CD4-positive, alpha-beta T cell treated with Interleukin-15 for 4 hours (primary cell): ENCODE measurements around the gene ALDH8A1.

Source experiments
- DNase-seq: peaks from one replicate; pipeline ENCODE4 v3.0.0-alpha.2; 2020; ENCODE audit warnings: low spot score

Gene ALDH8A1, protein sequence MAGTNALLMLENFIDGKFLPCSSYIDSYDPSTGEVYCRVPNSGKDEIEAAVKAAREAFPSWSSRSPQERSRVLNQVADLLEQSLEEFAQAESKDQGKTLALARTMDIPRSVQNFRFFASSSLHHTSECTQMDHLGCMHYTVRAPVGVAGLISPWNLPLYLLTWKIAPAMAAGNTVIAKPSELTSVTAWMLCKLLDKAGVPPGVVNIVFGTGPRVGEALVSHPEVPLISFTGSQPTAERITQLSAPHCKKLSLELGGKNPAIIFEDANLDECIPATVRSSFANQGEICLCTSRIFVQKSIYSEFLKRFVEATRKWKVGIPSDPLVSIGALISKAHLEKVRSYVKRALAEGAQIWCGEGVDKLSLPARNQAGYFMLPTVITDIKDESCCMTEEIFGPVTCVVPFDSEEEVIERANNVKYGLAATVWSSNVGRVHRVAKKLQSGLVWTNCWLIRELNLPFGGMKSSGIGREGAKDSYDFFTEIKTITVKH

DNA sequence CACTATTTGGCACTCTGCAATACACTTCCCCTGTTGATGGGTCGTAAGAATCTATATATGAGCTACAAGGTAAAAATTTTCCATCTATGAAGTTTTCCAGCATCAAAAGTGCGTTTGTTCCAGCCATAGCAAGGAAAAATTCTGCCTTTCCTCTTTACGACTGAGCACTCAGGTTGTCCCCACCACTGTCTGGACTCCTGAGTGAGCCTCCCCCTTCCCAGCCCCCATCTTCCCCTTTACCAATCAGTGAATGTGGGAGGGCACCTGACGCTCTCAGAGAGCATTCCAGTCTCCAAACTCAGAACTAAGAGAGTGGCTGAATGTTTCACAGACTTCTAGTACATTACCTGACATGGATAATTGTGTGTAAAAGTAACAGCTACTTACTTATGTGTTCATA is at the start of gene ALDH8A1:
ALDH8A1 (minus strand) TSS at position 175 of the 400 bp plus-strand sequence; CDS start at position 127, 48 bp downstream.
- DNase-seq: no peak

DNA sequence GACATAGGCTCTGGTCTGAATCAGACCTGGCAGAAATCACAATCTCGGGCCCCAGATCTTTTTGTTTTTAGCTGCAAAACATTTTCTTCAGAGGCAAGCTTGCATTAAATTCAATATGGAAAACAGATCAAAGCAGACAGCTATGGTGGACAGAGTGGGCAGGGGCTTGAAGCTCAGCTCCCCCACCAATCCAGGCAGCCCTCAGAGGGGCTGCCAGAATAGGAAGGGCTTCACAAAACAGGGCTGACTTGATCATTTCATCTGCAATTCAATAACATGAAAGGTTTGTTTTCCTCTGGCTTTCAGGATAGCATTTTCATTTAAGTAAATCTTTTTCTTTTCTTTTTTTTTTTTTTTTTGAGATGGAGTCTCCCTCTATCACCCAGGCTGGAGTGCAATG is 49.2 kb upstream of the ALDH8A1 start:
- DNase-seq: no peak

DNA sequence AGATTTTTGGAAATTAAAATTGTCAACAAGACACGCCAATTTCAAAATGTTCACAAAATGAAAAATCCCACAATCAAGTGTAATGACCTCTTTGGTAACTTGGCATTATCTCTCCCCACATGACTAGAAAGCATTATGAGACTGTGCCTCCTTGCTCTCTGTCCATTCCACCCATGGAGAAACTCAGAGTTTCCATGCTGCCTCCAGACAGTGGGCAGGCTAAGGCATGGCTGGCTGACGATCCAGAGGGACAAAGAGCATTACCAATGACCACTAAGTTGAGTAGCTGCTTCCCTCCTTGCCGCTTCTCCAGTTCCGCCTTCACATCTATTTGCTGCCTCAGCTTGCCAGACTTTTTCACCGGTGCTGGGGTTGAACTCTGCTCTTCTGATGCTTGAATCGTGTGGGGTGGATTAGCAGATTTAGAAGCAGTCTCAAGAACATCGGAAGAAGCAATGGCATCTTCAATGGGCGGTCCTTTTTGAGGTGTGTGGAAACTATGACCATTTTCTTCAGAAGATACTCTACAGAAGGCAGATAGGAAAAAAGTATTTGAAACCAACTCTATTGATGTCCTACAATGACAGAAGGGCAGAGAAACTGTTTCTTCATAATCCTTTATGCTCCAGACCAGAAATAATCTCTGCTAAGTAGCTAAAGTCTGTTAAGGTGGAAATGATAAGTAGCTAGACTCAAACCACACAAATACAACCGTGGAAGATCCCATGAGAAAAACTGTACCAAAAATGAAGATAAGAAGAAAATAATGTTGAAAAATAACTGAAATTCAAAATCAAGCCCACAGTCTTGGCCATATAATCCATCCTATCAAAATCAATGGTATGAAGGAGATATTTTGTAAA is 47.5 kb upstream of the ALDH8A1 start:
- DNase-seq: no peak

DNA sequence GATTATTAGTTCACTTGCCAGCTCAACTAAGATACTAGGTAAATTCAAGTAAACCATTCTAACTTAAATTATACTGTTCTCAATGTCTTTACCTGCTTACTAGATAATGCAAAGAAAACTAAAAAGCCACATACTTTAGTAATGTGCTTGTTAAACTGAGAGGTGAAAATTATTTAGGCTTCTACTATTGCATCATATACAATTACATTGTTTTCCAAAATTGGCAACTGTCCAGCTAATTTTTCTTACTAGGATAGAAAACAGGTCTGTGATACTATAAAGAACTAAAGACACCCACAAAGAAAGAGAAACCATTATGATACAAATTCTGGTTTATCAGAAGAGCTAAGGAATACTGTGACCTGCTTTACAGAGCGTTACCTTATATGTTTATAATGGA is 45.6 kb upstream of the ALDH8A1 start:
- no peak for DNase-seq

DNA sequence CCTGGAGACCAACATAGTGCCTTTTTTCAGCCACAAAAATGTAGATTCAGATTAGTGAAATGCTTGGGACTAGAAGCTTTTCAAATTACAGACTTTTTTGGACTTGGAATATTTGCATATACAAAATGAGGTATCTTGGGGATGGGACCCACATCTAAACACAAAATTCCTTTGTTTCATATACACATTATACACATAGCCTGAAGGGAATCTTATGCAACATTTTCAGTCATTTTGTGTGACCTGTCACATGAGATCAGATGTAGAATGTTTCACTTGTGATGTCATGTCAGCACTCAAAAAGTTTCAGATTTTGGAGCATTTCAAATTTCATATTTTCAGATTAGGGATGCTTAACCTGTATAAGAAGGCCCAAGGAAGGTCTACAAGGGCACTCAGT is 44.5 kb upstream of the ALDH8A1 start:
- DNase-seq: no peak

DNA sequence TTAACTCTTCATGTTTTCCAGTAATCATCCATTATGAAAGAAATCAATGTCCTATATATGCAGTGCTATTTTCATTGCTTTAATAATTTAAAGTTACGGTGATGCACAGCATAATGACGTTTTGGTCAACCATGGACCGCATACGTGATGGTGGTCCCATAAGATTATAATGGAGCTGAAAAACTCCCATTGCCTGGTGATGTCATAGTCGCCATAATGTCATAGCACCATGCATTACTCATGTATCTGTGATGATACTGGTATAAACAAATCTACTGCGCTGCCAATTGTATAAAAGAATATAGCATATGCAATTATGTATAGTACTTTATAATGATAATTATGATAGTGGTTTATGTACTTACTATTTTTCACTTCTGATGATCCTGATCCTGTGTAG is 42.3 kb upstream of the ALDH8A1 start:
- no peak for DNase-seq

DNA sequence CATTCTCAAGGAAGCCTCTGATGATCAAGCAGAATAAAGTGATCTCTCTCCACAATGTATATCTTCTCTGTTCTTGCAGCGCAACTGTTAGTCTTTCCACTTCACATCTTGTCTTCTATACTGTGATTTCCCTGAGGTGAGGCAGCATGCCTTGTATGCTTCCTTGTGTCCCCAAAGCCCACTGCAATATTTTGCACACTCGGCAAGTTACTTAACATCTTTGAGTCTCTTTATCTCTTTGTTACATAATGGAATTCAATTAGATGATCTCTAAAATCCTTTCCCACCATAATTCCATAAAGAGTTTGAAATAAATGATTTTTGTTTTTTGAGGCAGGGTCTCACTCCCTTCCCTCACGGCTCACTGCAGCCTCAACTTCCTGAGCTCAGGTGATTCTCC is 40.4 kb upstream of the ALDH8A1 start:
- DNase-seq: no peak

DNA sequence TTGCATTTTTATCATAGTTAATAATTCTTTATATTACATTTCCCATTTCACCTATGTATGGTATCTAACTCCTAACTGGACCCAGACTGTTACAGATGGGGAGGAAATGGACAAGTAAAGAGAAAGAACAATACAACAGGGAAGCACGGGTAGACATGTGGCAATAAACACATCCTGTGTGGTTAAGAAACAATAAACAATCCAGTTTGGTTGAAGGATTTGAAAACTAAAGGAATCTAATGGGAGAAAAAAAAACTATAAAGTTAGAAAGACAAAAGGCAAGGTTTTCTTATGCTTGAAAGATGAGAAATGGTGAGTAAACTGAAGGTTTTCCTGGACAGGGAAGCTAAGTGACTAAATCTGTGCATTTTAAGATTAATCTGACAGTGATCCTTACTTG is 34.9 kb upstream of the ALDH8A1 start:
- DNase-seq: no peak

DNA sequence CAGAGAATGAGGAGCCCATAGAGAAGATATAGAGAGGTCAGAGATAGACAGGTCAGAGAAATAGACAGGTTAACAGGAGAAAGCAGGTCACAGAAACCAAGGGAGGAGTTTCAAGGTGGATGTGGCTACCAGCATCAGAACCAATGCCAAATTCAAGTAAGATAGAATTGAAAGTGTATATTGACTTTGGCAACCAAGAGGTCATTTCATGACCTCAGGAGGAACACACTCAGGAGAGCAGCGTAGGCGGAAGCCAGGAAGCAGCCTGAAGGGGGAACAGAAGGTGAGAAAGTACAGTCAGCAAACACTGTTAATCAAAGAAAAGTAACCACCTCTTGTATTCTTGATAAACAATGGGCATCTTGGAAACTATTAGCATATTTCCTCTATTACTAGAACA is 33.9 kb upstream of the ALDH8A1 start:
- no peak for DNase-seq

DNA sequence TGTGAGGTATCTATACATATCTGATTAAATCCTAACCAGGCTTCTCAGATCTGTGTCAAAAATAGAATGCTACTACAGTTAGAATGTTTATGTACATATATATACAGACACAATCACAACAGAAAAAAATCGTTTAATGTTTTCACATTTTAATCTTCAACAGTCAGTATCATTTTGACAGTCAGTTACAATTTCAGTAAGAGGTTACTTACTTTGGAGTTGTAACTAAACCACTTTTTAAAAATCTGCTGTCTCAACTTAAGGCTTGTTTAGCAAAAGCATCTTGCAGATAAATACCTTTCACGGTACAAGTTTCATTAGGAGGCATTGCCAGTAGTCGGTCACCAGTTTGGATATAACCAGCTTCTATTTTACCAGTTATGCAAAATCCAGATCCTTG is 32.3 kb upstream of the ALDH8A1 start:
- no peak for DNase-seq

DNA sequence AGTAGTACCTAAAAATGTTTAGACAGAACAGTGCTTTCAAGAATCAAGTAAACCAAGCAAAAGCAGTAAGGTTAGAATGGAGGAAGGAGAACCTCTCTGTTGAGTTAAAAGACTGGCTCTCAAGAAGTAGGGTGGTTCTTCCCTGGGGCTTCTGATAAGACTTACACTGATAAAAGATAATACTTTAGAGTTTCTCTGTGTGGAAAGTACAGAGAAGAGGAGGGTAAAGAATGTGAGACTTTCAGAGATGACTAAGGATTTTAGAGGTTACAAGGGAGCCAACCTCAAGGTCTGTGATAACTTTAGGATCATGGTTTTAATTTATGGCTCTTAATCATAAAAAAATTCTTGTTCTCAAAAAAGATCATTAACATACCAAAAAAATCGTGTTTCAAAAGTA is 30.9 kb upstream of the ALDH8A1 start:
- no peak for DNase-seq

DNA sequence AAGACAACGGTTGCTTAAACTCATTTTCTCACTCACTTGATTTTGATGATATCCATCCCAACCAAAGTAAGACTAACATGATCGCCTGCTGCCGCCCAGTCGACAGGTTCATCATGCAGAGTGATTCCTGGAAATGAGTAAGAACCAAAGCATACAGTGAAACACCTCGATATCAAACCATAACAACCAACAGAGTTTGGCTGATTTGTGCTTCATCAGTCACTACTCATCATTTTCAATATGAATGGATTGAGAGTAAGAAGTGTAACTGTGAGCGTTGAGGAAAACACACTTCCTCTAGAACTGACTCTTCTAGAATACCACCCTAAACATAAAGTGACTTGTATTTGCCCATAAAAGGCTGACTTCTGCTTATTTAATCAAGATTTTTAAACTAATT is 29.2 kb upstream of the ALDH8A1 start:
- no peak for DNase-seq

DNA sequence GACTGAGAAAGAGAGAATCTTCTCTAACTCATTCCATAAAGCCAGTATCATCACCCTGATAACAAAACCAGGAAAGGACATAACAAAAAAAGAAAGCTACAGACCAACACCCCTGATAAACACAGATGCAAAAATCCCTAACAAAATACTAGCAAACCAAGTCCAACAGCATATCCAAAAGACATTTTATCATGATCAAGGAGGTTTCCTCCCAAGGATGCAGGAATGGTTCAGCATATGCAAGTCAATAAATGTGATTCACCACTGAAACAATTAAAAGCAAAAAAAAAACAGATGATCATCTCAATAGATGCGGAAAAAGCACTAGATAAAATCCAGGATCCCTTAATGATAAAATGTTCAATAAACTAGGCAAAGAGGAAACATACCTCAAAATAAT is 24.5 kb upstream of the ALDH8A1 start:
- DNase-seq: no peak

DNA sequence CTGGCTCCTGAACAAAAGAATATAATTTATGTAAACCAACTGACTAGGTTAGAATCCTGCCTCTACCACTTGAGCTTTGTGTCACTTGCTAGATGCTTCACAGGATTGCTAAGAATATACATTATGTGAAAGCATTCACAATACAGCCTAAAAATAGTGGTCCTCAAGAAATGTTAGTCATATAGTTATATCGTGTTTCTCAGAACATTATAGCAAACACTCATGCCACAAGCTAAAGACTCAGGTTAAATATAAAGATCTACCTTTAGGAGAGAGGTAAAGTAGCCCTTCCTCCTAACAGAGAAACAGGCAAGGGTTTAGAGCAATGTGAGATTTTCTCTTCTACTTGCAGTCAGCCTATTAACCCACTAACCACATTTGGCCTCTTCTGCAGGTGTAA is 17.8 kb upstream of the ALDH8A1 start:
- no peak for DNase-seq

DNA sequence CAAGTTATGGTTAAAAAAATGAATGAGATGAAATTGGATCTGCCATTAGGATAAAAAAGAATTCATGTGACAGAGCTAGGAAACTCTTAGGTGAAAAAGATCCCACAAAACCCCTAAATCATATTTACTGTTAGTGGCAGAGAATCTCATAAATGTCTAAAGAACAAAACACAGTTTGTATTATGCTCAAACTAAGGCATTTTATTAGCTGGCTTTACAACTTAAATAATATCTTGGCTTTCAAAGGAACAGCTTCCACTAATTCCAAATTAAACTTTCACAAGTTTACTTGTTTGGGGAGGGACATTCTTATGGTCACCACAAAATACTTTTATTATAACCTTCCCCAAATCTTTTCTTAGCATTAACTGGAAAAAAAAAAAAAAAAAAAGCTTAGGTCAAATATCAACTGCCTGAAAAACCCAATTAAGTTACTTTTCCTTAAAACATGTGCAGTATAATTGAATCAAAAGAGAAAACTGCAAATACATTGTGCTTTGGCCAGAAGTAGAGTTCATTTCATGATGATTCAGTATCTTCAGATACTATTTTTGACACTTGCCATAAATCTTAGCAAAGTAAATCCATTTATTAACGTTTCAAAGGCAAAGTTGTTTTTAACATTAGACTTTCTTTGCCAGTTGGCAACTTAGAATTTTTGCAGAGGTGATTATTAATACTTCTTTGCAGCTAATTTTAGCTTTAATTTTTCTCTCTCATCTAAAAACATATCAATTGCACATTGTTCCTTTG is 14.7 kb upstream of the ALDH8A1 start:
- DNase-seq: no peak

DNA sequence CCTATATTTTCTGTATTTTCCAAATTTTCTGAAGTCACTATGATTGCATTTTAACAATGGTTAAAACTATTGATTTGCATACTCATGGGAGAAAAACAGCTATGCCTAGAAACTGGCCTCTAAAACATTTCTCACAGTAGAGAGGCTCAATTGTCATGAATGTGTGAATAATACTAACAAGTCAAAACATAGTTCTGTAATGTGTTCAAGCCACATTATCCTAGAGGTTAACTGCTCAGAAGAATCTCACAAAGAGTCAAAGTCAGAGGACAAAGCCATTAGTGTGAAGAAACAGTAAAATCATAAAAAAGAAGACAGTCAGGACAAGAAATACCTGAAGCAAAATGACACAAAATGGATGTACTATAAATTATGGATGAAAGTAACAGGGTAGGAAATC is 12.5 kb upstream of the ALDH8A1 start:
- DNase-seq: no peak

DNA sequence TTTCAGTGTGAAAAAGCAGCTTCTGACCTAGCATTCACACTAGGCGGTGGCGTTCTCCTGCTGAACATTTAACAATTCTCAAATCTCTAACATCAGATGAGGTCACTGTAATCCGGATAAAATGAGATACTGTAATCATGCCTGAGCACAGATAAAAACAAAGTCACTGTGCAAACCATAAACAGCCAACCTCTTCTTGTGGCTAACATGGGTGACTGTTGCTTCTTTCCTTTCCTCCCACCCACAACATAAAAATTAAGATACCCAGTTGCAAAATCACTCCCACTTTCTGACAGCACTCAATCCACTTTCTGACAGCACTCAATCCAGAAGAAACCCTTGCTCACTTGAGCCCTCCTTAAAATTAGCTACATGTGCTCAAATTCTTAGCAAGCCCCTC is 11.5 kb upstream of the ALDH8A1 start:
- no peak for DNase-seq

DNA sequence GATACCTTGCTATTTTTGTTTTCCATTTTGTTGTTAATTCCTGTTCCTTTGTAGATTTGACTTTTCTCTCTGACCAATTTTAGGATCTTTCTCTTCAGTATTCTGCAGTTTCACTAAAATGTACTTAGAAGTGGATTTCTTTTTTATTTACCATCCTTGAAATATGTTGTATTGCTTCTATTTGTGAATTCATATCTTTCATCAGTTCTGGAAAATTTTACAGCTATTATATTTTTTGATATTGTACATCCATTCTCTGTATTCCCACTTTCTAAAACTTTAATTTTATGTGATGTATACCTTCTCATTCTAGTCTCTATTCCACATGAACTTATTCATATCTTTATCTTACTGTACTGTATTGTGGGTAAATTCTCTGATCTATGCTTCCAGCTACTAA is 9.7 kb upstream of the ALDH8A1 start:
- DNase-seq: no peak

DNA sequence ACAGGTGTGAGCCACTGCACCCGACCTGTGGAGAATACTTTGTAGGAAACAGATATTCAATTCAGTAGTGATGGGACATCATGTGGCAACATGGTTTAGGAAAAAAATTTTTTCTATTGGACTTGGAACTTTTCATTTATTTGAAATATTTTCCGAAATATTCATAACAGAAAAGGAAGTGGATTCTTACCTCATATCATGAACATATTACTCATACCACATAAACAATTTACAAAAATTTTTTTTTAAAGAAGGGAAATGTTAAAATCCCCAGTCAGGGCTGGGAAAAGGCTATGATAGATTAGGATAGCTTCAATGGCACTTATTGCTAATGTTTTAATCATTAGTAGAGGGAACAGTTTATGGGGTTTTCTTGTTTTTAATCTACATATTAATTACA is 6.8 kb upstream of the ALDH8A1 start:
- DNase-seq: no peak

DNA sequence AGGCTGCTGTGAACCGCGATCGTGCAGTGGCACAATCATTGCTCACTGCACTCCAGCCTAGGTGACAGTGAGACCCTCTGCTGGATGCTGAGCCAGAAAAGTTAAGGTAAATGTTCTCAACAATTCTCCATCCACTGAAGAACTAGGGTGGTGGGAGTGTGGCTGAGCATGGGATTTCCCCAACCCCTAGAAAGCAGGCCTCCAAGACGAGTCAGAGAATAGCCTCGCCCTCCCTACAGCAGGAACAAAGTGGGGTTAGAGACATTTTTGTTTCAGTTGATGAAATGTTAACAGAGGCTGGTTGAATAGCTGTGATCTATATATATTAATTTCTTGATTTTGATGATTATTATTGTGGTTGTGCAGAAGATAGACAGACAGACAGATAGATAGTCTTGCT is 6.1 kb upstream of the ALDH8A1 start:
- DNase-seq: no peak

DNA sequence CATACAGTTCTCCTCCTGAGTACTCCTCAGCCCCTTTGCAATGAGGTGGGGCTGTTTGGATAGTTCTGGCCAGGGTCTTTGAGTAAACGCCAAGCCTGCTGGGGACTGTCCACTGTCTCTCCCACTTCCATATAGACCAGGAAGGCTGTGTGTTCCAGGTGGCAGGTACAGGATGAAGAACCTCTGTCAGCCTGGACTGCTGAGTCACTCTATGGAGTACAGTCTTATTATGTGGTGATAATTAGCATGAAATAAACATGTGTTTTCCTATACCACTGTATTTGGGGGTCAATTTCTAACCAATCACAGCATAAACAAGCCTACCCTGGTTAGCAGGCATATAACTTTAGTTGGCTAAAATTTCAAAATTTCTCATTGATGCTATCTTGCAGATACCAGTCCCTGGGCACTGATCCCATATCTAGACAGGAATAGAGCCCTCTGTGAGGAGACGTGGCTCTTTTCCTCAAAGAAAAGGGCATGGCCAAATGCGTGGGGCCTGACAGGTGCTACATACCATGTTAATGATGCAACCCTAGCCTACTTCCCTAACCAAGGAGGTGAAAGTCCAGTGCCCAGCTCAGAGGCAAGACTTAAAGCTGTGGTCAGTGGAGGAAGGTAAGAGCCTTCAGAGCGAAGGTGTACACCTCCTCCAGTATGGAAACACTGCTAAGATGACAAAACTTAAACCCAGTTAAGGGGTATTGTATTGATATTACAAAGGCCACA is 4.5 kb upstream of the ALDH8A1 start:
- DNase-seq: no peak
